Gastrocnemius medialis (tissue), 4 donors: ENCODE data around the gene FAAP20. TPM values are rescaled to one million over a fixed set of nuclear protein-coding genes. Genes with fewer than 3 reads are reported as not detected.

Source experiments
- ATAC-seq, 2 donors: fragments of 150-250 bp; one replicate each; pipeline ENCODE4 v1.9.1; 2016
- DNase-seq, 2 donors: peaks; one replicate each; pipeline ENCODE4 v3.0.0-alpha.2; 2019
- H3K27ac ChIP-seq, 4 donors: fragments of 200-600 bp; sonication (generic); 1 replicate in 1 of 4; 2 replicates in 3 of 4; pipeline ENCODE4 v1.5.1; 2016 to 2018; ENCODE audit warnings: mild to moderate bottlenecking in 2 of 4, moderate library complexity in 1 of 4
- H3K27me3 ChIP-seq, 3 donors: fragments of 200-600 bp; sonication (generic) in 2 of 3; 1 replicate in 1 of 3; 2 replicates in 2 of 3; pipeline versions ENCODE4 v1.5.1 to v1.6.0; 2016 to 2019; ENCODE audit warnings: mild to moderate bottlenecking in 1 of 3, moderate library complexity in 1 of 3
- H3K36me3 ChIP-seq, 2 donors: fragments of 200-600 bp; sonication (generic) in 1 of 2; one replicate each; pipeline ENCODE4 v1.5.1; 2017 to 2018
- H3K4me1 ChIP-seq, 2 donors: fragments of 200-600 bp; sonication (generic) in 1 of 2; one replicate each; pipeline ENCODE4 v1.5.1; 2016 to 2017; ENCODE audit warnings: mild to moderate bottlenecking in 2 of 2
- H3K4me3 ChIP-seq, 4 donors: fragments of 200-600 bp; sonication (generic) in 3 of 4; 1 replicate in 1 of 4; 2 replicates in 3 of 4; pipeline ENCODE4 v1.5.1; 2016 to 2019; ENCODE audit warnings: mild to moderate bottlenecking in 2 of 4
- H3K9me3 ChIP-seq, 3 donors: fragments of 200-600 bp; sonication (generic) in 2 of 3; 1 replicate in 1 of 3; 2 replicates in 2 of 3; pipeline ENCODE4 v1.5.1; 2016 to 2019
- CTCF ChIP-seq, 5 experiments: fragments of 450-650 bp in 3 of 5; fragments of 200-600 bp in 2 of 5; sonication (generic) in 2 of 5; IDR thresholded peaks in 4 of 5; conservative IDR thresholded peaks in 1 of 5; 1 replicate in 4 of 5; 2 replicates in 1 of 5; pipeline ENCODE4 v1.5.1; 2016 to 2019; ENCODE audit warnings: antibody characterized with exemption in 5 of 5, mild to moderate bottlenecking in 3 of 5, moderate library complexity in 3 of 5
- POLR2A ChIP-seq, 2 donors: fragments of 450-650 bp; IDR thresholded peaks; one replicate each; pipeline ENCODE4 v1.6.1; 2017; ENCODE audit warnings: antibody characterized with exemption in 2 of 2, mild to moderate bottlenecking in 2 of 2, moderate library complexity in 2 of 2
- in situ Hi-C, 4 donors: fragments of 200-750 bp; cut with MboI; loops; one replicate each; pipeline versions ENCODE4 v1.15.0 to v1.8.0; 2017; ENCODE audit warnings: low sequenced_read_pairs in 4 of 4
- intact Hi-C: fragments of 100-400 bp; cut with DNase I; formaldehyde crosslinking; loops from one replicate; pipeline ENCODE4 v1.15.1; 2023; ENCODE audit warnings: low total_unique reads
- total RNA-seq, 4 donors: library from RNA; depleted of rRNA; stranded (reverse); fragments of >200 nt; gene quantifications; one replicate each; pipeline versions ENCODE4 v1.1.0 to v1.2.3, GENCODE V29; 2016

The FAAP20 gene
- total RNA-seq, 4 donors from 2014 or later = 12.1 to 26.2 (median 17.3) TPM

GRCh38 chr1:2236695-2237677 lies 42.4 kb upstream of the FAAP20 start:
- intact Hi-C loops (no loop called here), in situ Hi-C loops (no loop called here)
- H3K4me3 ChIP-seq = no peak overlapping the region
- H3K27ac ChIP-seq = peak overlapping the region in 3 of 4 donors; percentile 9 to 35 (median 22)
- peaks cover 86 to 93% of the 10 kb centered on the region in 2 donors for H3K4me1 ChIP-seq
- ATAC-seq (no peak), DNase-seq (no peak)
- TF ChIP-seq CTCF (IDR thresholded peaks at IDR 0.05 in 4 of 5, conservative IDR thresholded peaks at IDR 0.05 in 1 of 5) = no peak
- no peak for TF ChIP-seq POLR2A (IDR thresholded peaks at IDR 0.05)
- no peaks in the 10 kb centered on the region for H3K27me3 ChIP-seq
- no peaks in the 10 kb centered on the region for H3K36me3 ChIP-seq
- H3K9me3 ChIP-seq = no peaks in the 10 kb centered on the region

GRCh38 chr1:2235300-2235998 lies 40.9 kb upstream of the FAAP20 start:
- Histone ChIP-seq H3K27ac (peak overlapping the region; percentile 83 to 93 (median 85)), H3K4me3 (peak overlapping the region in 1 of 4 donors; percentile 2), H3K4me1 (peaks cover 91 to 99% of the 10 kb centered on the region in 2 donors), H3K9me3 (no peaks in the 10 kb centered on the region), H3K36me3 (no peaks in the 10 kb centered on the region), H3K27me3 (no peaks in the 10 kb centered on the region)
- ATAC-seq (no peak), DNase-seq (no peak)
- in situ Hi-C loops = no loop called here
- no peak for TF ChIP-seq CTCF (IDR thresholded peaks at IDR 0.05 in 4 of 5, conservative IDR thresholded peaks at IDR 0.05 in 1 of 5)
- intact Hi-C loops = no loop called here

- Histone ChIP-seq H3K9me3 (no peaks in the 10 kb centered on the region), H3K36me3 (no peaks in the 10 kb centered on the region), H3K4me1 (peaks cover 91 to 99% of the 10 kb centered on the region in 2 donors), H3K4me3 (peak overlapping the region in 2 of 4 donors; percentile 2 to 24), H3K27me3 (no peaks in the 10 kb centered on the region), H3K27ac (peak overlapping the region; percentile 83 to 93 (median 85))
- intact Hi-C loops = loop anchor here (5.0 kb wide), 1 partner anchor 78 kb away; no protein-coding TSS in a partner anchor
- no peak for TF ChIP-seq POLR2A (IDR thresholded peaks at IDR 0.05)
- no peak for TF ChIP-seq CTCF (IDR thresholded peaks at IDR 0.05 in 4 of 5, conservative IDR thresholded peaks at IDR 0.05 in 1 of 5)
- DNase-seq (peak in 1 of 2 donors; percentile 63), ATAC-seq (peak; percentile 42 to 50)
- in situ Hi-C loops = no loop called here
These were observed 40.2 kb upstream of the FAAP20 start for GRCh38 chr1:2234762-2235113.

- intact Hi-C loops (loop anchor here (5.0 kb wide), 1 partner anchor 78 kb away; no protein-coding TSS in a partner anchor), in situ Hi-C loops (no loop called here)
- Histone ChIP-seq H3K9me3 (no peaks in the 10 kb centered on the region), H3K4me1 (peaks cover 93 to 99% of the 10 kb centered on the region in 2 donors), H3K4me3 (peak overlapping the region; percentile 24 to 39 (median 32)), H3K27ac (peak overlapping the region; percentile 83 to 93 (median 85)), H3K27me3 (no peaks in the 10 kb centered on the region), H3K36me3 (no peaks in the 10 kb centered on the region)
- DNase-seq (peak; percentile 86 to 94), ATAC-seq (peak; percentile 71 to 82)
- no peak for TF ChIP-seq CTCF (IDR thresholded peaks at IDR 0.05 in 4 of 5, conservative IDR thresholded peaks at IDR 0.05 in 1 of 5)
- peak in 1 of 2 donors; percentile 14 for TF ChIP-seq POLR2A (IDR thresholded peaks at IDR 0.05)
These were observed 39.6 kb upstream of the FAAP20 start for GRCh38 chr1:2233997-2234761.
